ENCODE results near the gene STAG3.

GRCh38 chr7:100166317-100166940, 11.3 kb upstream of the STAG3 start:
- TF ChIP-seq, protein P1, sequence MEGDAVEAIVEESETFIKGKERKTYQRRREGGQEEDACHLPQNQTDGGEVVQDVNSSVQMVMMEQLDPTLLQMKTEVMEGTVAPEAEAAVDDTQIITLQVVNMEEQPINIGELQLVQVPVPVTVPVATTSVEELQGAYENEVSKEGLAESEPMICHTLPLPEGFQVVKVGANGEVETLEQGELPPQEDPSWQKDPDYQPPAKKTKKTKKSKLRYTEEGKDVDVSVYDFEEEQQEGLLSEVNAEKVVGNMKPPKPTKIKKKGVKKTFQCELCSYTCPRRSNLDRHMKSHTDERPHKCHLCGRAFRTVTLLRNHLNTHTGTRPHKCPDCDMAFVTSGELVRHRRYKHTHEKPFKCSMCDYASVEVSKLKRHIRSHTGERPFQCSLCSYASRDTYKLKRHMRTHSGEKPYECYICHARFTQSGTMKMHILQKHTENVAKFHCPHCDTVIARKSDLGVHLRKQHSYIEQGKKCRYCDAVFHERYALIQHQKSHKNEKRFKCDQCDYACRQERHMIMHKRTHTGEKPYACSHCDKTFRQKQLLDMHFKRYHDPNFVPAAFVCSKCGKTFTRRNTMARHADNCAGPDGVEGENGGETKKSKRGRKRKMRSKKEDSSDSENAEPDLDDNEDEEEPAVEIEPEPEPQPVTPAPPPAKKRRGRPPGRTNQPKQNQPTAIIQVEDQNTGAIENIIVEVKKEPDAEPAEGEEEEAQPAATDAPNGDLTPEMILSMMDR (IDR thresholded peaks at IDR 0.05) = no peak
- no peak for TF ChIP-seq POLR2A (IDR thresholded peaks at IDR 0.05)
